ENCODE results near the gene CDON.

- TF ChIP-seq, protein P1, sequence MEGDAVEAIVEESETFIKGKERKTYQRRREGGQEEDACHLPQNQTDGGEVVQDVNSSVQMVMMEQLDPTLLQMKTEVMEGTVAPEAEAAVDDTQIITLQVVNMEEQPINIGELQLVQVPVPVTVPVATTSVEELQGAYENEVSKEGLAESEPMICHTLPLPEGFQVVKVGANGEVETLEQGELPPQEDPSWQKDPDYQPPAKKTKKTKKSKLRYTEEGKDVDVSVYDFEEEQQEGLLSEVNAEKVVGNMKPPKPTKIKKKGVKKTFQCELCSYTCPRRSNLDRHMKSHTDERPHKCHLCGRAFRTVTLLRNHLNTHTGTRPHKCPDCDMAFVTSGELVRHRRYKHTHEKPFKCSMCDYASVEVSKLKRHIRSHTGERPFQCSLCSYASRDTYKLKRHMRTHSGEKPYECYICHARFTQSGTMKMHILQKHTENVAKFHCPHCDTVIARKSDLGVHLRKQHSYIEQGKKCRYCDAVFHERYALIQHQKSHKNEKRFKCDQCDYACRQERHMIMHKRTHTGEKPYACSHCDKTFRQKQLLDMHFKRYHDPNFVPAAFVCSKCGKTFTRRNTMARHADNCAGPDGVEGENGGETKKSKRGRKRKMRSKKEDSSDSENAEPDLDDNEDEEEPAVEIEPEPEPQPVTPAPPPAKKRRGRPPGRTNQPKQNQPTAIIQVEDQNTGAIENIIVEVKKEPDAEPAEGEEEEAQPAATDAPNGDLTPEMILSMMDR (IDR thresholded peaks at IDR 0.05; ENCODE audit: insufficient read depth, low read length, poor library complexity, severe bottlenecking) = no peak
- TF ChIP-seq EZH2phosphoT487 (conservative IDR thresholded peaks at IDR 0.05; ENCODE audit: low read length) = no peak
Measured at GRCh38 chr11:126029237-126029636, 33.4 kb downstream of the CDON start.

Data from SU-DHL-6 (cell line).